ENCODE data around the gene ATL3.

DNA sequence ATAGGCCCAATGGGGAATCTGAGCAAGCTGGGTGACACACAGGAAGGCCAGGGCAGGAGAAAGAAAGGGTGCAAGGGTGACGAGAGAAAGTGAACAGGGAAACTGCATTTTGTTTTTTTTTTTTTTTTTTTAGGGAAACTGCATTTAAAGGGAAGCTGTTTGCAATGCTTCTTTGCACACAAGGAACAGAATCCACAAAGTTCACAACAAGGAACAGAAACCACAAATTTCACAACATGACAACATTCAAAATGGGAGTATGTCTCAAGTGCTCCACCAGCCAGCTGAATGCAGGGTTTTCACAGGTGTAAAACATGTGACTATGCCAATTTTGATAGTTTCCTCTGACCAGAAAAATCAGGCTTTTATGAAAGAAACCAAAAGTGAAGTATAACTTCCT is 50.1 kb downstream of the ATL3 start:
- TF ChIP-seq, protein P1, sequence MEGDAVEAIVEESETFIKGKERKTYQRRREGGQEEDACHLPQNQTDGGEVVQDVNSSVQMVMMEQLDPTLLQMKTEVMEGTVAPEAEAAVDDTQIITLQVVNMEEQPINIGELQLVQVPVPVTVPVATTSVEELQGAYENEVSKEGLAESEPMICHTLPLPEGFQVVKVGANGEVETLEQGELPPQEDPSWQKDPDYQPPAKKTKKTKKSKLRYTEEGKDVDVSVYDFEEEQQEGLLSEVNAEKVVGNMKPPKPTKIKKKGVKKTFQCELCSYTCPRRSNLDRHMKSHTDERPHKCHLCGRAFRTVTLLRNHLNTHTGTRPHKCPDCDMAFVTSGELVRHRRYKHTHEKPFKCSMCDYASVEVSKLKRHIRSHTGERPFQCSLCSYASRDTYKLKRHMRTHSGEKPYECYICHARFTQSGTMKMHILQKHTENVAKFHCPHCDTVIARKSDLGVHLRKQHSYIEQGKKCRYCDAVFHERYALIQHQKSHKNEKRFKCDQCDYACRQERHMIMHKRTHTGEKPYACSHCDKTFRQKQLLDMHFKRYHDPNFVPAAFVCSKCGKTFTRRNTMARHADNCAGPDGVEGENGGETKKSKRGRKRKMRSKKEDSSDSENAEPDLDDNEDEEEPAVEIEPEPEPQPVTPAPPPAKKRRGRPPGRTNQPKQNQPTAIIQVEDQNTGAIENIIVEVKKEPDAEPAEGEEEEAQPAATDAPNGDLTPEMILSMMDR (IDR thresholded peaks at IDR 0.05), result no peak
- no peak for TF ChIP-seq POLR2A (IDR thresholded peaks at IDR 0.05)

All from lower leg skin (tissue), 3 donors.